Measurements from ENCODE around the gene SLC44A5.
"Not testable (repeated sequence)": the region's sequence is repeated elsewhere in the genome, so short reads cannot be mapped to it uniquely, and the experiment has no call there.

SLC44A5 gene
- 0 to 2.7 (median 0.09) reads per million in 4 experiments for total RNA-seq

DNA sequence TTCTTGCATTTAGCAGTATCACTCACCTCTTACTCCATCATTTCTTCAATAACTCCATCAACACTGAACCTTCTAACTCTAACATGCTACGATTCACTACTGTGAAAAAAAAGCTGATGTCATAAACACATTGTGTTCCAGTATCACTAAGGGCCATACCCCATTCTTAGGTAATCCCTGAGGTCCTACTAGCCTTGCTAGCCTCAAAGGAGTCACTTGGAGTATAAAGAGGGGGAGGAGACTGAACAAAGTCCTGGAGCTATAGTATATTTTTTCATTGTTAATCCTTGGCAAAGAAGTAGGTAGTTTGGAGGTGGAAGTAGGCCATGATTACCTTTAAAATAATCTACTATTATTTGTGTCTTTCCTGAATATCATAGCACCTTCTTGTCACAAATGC is at the start of gene SLC44A5:
TSS of gene SLC44A5 (minus strand) at position 101 of the 400 bp plus-strand sequence. CDS start 69,667 bp downstream, outside the sequence.
- no peak for DNase-seq

DNA sequence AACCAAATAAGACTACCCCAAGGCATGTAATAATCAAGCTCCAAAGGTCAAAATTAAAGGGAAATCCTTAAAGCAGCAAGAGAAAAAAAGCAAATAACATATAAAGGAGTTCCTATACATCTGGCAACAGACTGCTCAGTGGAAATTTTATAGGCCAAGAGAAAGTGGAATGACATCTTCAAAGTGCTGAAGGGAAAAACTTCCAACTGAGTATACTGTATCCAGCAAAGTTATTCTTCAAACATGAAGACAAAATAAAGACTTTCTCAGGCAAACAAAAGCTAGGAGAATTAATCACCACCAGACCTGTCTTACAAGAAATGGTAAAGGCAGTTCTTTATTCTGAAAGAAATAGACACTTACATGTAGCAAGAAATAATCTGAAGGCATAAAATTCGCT is 45.0 kb upstream of the SLC44A5 start:
- DNase-seq, result no peak

DNA sequence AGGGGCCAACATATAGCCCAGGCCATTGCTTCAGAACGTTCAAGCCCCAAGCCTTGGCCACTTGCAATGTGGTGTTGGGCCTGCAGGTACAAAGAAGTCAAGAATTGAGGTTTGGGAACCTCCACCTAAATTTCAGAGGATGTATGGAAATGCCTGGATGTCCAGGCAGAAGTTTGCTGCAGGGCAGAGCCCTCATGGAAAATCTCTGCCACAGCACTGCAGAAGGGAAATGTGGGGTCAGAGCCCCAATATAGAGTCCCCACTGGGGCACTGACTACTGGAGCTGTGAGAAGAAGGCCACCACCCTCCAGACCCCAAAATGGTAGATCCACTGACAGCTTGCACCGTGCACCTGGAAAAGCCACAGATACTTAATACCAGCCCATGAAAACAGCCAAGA is 36.3 kb upstream of the SLC44A5 start:
- DNase-seq, result not testable (repeated sequence)

DNA sequence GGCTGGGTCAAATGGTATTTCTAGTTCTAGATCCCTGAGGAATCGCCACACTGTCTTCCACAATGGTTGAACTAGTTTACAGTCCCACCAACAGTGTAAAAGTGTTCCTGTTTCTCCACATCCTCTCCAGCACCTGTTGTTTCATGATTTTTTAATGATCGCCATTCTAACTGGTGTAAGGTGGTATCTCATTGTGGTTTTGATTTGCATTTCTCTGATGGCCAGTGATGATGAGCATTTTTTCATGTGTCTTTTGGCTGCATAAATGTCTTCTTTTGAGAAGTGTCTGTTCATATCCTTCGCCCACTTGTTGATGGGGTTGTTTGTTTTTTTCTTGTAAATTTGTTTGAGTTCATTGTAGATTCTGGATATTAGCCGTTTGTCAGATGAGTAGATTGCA is 34.2 kb upstream of the SLC44A5 start:
- not testable (repeated sequence) for DNase-seq

DNA sequence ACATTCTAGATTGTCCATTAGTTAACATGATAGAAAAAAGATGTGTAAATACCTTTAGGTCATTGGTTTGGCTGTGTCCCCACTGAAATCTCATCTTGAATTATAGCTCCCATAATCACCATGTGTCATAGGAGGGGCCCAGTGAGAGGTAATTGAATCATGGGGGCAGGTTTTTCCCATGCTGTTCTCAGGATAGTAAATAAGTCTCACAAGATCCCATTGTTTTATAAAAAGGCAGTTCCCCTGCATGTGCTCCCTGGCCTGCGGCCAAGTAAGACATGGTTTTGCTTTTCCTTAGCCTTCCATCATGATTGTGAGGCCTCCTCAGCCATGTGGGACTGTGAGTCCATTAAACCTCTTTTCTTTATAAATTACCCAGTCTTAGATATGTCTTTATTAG is 32.5 kb upstream of the SLC44A5 start:
- no peak for DNase-seq

DNA sequence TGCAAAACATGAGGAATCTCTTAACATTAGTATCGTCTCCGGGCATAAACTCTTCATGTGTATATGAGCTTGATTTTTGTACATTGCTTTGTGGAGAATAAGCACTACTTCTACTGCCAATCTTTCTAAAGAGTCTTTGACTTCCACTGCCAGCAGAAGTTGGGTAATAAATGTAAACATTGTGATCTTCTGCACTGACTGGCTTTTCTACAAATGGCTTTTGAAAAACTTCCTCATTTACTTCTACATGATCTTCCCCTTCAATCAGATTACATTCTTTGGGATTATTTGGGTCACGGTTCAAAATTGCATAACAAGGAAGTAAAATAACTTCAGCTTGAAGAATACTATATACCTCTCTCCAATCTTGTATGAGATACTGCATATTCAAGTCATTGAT is 30.4 kb upstream of the SLC44A5 start:
- DNase-seq, result no peak

DNA sequence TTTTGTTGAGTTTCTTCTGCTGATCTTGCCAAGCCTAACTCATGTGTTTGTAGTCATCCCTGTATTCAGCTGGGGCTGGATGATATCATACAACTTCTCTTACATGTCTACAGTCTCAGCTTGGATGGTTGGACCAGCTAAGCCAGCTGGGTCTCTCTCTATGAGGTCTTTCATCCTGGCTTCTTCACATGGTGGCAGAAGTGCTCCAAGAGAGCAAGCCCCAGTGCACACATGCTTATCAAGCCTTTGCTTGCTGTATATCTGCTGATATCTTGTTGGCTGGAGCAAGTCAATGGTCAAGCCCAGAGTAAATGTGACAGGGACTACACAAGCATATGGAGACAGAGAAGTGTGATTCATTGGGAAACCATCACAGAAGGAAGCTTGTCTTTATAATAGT is 29.2 kb upstream of the SLC44A5 start:
- no peak for DNase-seq

DNA sequence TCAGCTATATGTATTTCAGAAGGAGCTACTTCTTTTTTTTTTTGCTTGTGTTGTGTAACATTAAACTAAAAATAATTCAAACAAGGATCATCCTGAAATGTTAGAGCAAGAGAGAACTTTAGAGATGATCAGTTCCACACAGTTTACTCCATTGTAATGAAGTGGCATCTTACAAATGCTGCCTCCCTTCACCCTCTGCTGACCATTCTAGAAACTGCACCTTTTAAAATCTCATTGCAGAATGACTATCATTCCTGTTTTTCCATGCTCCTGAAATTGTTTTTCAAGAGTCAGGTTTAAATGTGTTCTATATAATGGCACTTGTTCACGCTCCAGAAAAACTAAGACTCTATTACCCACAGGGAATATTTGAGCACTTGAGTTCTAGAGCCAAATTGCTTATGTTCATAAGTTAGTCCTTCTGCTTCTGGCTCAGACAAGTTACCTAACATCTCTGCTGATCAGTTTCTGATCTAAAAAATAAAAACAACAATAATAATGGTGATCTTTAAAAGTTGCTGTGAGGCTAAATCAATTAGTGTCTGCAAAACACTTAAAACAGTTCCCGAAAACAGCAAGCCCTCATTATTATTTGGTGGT is 21.5 kb upstream of the SLC44A5 start:
- no peak for DNase-seq

DNA sequence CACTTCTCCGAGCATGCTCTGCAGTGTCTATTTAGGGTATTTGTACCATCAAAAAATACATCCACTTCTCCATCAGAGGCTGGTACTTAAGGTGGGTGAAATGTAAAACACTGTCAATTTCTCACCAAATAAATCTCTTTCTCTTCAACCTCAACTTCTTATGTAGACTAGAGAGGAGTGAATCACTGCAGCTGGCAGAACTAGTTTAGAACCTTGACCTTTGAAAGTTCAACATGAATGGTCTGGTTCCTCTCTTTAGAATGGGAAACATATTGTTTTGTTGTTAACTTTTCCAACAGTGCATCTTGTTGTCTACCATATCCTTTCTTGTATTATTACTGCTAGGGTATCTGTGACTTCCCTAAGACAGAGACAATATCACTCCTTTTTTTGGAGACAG is 20.1 kb upstream of the SLC44A5 start:
- DNase-seq, result no peak

DNA sequence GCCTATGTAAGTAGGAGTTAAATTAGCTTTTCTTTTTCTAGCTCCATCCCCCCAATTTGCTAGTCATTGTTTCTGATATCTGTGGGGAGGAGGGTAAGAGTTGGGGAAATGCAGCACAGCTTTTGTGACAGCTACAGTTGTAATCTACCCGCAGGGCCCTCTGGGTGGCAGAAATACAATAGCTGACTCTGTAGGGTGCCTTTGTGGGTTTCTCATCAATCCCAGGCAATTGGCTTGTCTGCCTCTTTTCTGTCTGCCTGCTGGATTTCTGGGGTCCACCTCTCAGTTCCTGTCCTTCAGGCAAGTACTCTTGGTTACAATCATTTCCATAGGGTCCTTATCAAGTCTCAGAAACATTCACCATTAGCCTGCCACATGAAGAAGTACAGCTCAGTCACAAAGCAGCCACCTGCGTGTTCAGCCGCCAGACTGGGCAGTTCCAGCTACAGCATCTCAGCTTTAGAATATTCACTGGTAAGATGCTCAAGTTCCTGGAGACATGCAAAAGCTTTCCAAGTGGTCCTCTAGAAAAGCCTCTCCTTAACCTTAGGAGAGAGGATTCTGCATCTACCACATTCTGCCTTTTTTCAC is 19.2 kb upstream of the SLC44A5 start:
- no peak for DNase-seq

DNA sequence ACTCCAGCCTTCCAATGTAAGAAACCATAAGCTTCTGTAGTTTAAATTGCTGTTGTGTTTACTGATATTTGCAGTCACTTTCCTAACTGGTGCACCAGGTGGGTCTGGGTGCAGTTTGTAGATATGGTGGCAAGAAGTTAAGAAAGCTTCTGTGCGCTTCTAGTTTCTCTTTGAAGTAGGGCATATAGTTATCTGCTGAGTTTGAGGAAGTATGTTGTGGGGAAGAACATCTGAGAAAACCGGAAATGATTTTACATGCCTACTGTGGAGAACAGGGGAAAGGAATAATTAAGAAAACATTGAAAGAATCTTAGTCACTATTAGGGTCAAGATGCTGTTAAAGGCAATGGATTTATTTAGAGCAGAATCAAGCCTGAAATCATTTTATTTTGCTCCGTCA is 14.9 kb upstream of the SLC44A5 start:
- no peak for DNase-seq

DNA sequence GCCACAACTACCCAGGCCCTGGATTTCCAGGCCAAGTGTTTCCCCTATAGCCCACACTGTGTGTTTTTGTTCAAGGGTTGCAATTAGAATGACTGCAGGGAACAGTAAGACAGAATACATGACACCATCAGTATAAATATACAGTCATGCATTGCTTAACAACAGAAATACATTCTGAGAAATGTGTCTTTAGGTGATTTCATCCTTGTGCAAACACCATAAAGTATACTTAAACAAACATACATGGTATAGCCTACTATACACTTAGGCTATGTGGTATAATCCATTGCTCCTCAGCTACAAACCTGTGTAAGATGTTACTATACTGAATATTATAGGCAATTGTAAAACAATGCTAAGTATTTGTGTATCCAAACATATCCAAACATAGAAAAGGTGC is 7.5 kb upstream of the SLC44A5 start:
- no peak for DNase-seq

DNA sequence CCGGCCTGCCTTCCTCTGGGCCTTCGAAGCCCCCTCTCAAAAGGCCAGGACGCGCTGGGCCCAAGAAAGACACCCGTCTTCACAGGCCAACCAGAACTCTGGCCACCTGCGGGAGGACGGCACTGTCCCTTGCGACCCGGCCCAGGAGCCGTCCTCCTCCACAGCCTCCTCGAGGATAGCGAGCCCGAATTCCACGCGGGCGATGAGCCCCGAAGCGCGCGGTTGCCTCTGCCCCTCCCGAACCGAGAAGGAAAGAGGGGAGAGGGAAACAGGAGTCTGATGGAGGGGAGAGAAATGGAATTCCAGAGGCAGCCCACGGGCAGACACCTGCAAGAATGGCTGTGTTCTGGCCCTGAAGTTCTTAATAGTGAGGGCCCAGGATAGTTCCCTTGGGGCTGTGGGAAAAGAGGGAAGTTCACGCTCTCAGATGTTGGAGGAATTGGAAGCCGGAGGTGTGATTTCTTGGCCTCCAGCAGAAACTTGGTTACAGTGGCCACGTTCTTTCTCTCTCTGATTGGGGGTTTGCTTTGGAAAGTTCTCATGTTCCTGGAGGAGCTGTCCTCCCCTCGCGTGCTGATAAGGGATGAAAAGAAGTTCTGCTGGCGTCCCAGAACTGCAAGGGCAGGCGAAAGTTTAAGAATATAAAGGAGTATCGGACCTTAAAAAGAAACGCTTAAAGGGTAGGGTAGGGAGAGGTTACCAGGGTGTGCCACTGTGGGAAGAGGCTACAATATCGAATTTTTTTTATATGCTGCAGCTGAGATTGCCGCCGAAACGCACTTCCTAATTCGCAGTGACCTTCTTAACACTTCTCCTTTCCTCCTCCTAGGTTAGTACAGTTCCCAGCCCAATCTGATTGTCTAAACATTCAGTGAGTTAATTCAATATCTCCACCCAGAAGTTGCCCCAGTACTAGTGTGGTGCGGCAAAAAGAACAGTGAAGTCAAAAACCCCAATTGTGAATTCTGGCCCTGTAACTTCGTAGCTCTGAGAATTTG is 5.8 kb upstream of the SLC44A5 start:
- no peak for DNase-seq

DNA sequence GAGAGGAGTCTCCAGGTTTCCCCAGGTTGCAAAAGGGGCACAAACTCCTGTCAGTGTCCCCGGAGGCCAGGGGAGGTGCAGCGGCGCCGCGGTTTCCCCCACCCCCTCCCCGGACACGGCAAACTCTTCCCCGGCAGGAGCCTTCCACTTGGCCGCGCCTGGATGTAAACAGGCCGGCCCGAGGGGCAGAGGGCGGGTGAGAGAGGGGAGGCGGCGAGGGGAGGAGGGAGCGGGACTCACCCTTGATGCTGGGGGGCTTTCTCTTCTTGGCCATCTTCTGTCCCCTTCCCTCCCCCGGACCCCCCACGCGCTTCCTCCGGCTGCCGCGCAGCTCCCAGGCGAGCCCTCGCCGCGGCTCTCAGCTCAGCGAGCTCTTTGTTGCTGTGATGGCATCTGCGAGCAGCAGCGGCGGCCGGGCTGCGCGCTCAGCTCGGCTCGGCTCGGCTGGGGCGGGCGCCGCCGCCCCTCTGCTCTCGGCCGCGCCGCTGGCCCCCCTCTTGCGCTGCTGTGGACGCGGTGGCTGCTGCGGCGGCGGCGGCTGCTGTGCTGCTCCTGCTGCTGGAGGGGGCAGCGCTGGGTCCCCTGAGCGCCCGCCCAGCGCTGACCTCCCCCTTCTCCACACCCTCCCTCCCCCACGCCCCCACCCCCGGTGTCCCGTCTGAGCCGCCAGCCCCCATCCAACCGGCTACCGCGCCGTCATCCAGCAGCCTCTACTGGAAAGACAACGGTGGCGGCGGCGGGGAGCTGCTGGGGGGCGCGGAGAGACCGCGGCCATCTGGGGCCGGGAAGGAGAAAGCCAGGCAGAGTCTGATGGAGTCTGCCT is 4.9 kb upstream of the SLC44A5 start:
- DNase-seq, result no peak

DNA sequence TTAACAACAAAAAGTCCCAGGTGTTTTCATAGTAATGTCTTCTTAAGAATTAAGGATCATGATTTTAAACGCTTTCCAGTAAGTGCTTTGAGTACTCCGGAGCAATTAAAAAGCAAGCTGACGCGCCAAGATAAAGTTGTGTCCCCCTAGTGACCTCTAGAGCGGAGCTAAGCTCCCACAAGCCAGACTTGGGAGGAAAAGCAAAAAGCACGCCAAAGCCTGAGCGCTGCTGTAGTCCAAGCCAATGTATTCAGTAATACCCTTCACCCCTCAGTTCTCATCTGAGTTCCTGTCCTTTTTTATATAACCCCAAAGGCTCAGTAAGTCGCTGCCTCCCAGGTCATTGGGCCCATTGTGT is 3.5 kb upstream of the SLC44A5 start:
- DNase-seq, result no peak

DNA sequence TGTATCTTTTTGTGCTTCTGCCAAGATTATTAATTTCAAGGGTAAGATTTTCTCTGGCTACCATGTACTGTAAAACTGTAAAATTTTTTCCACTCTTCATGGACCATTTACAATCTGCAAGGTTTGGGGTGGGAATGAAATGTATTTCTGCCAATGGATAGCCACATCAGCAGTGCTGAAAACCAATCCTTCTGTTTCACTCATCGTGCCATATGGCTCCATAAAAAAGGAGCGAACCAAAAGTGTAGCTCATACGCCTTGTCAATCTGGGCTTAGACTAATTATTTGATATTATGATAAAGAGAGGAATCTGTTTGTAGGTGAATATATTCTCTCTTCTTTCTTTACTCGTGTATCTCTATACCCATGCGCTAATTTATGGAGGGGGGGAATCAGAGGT is 3.0 kb upstream of the SLC44A5 start:
- DNase-seq, result no peak

DNA sequence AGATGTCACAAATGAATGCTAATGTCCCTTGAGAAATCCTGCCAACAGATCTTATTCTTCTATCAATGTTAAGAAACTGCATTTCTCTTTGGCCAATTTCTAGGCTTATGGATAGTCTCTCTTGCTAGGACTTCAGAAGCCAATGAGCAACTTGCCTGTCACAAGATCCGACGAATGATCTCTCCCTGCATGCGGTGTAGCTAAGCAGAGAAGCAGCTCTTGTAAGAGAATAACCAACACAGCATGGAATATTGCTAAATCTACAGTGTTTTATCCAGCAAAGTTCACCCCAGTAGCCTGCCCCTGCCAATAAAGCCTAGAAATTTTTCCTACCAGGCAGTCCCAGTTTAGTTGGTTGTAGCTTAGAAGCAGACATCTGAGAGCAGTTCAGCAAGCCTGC is 2.1 kb upstream of the SLC44A5 start:
- DNase-seq, result no peak

DNA sequence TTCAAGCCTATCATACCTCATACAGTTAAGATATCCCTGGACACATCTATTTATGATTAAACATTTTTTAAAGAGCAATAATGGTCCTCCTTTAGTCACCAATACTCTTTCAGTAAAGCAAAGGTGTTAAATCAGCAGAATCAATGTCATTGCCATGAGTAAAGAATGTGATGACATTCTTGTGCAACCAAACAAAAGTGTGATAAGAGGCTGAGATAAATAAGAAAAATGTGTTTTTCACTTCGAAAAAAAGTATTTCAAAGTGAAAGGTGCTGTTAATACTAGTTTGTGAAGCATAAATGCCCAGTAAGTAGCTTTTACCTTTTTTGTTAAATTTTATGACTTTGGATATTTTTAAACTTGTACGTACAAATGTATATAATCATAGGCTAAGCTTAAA is 8.4 kb downstream of the SLC44A5 start:
- DNase-seq, result no peak

DNA sequence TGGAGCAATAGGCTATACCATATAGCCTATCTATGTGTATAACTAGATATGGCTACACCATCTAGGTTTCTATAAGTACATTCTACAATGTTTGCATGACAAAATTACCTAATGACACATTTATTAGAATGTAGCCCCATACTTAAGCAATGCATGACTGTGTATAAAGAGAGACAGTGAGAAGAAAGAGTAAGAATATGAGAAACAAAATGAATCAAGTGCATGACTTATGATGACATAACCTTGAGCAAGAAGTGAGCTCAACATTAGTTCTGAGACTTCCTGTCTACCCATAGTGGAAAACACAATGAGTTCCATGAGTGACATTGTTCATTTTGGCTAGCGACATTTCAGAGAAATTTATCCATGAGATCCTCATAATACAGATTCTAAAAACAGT is 10.1 kb downstream of the SLC44A5 start:
- no peak for DNase-seq

DNA sequence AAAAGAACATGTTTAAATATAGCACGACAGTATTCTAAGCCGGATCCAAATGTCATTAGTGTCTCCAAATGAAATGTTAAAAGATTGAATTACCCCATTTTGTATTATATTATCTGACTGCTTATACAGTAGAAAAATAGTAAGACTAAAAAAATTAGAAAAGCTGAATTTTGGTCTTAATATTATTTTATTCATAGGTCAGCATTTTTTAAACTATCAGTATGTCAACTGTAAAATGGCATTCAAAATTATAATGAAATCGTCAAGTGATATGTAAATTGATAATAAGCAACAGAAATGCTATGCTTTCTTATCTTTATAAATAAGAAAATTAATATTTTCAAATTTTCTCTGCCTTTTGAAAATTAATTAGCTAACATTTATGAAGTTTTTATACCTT is 16.6 kb downstream of the SLC44A5 start:
- no peak for DNase-seq

DNA sequence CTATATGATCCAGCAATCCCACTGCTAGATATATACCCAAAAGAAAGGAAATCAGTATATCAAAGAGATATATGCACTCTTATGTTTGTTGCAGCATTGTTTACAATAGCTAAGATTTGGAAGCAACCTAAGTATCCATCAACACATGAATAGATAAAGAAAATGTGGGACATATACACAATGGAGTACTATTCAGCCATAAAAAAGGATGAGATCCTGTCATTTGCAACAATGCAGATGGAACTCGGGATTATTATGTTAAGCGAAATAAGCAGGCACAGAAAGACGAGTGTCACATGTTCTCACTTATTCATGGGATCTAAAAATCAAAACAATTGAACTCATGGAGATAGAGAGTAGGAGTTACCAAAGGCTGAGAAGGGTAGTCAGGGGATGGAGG is 17.5 kb downstream of the SLC44A5 start:
- DNase-seq, result not testable (repeated sequence)

DNA sequence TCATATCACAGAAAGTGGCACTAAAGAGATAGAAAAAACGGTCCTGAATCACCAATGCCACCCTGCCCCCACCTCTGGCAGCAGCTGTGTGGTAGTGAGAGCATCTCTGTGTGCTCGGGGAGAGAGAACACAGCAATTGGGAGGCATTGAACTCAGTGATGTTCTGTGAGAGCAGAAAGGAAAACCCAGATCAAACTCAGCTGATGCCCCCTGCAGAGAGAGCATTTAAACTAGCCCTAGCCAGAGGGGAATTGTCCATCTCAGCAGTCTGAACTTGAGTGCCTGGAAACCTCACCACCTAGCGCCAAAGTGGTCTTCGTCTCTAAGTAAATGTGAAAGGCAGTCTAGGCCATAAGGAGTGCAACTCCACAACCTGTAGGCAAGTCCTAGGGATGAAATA is 21.3 kb downstream of the SLC44A5 start:
- DNase-seq, result no peak

Measured in effector CD8-positive, alpha-beta T cell (primary cell).